NCI-H2107 treated with DMSO at 0.1 percent for 48 hours (cell line): ENCODE data around the gene RBM19.

ENCODE experiments used
- DNase-seq: peaks from one replicate; lab custom pipeline; 2025; ENCODE audit not compliant: unreplicated experiment; lab: John Stamatoyannopoulos, UW

Gene RBM19

DNA sequence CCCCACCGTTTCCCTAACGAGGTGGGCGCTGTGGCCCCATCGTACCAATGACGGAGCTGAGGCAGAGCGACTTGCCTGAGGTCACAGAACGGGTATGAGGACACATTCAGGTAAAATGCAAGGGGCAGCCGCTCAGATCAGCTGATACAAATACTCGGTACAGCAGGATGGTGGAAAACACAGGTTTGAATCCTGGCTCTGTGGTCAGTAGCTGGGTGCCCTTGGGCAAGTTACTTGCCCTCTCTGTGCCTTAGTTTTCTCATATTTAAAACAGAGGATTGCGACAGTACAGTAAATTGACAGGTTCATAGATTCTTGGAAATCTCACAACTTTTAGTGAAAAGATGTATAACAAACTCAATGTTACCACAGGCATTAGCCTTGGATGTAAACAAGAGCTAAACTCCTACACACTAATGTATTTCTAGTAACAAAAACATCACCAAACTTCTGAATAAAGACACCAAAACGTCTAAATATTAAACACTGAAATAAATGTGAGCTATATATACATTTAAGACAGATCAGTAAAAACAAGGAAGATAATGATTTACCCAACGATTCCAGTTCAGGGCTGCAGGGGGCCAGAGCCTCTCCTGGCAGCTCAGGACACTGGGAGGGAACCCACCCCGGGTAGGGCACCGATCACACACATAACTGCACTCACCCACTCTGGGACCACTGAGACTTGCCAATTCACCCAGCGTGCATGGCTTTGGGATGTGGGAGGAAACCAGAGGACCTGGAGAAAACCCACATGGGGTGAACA, 128.4 kb downstream of the RBM19 start:
- DNase-seq, result no peak

DNA sequence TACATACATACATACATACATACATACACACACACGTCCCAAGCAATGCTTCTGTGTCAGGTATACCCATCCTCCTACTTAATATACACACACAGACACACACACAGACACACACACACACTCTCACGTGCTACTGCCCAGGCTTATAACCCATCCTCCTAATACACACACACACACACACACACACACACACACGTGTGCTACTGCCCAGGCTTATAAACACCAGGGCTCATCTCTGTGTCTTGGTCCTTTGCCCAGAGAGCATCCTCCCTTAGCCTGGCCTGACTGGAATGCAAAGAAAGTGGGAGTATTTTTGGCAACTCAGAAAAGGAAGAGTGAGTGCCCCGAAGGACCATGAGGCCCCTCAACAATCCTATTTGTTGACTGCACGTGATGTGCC, 129.0 kb downstream of the RBM19 start:
- DNase-seq, result no peak

DNA sequence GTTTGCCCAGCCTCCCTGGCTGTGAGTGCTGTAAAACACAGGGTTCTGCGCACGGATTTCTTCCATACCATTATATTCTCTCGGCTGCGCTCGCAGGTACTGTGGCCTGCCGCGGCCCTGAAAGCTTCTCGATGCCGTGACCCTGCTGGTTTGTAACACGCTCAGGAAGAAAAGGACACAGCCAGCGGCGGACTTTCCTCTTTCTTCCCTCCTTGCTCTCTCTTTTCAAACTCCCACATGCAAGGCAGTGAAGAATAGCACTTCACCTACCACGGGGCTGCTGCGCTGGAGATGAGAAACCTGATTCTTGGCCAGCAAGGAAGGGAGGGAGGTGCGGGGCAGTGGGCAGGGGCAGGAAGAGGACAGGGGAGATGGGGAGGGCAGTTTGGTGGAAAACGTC, 130.2 kb downstream of the RBM19 start:
- peak; percentile 58 for DNase-seq

DNA sequence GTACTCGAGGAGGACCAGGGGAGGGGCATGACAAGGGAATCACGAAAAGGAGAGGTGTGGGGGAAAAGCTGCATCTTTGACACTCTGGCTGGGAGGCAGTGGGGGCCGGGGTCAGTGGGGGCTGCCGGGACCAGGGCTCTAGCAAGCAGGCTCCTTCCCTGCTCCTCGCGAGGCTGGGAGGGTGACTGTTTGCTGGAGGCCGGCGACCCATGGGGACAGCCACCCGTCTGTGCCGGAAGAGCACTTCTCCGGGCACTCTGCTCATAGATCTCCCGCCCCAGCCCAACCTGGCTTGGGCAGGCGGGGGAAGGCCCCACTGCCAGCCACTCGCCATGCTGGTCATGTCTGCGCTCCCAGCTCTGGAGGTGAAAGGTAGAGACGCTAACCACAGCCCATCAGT, 130.7 kb downstream of the RBM19 start:
- no peak for DNase-seq

DNA sequence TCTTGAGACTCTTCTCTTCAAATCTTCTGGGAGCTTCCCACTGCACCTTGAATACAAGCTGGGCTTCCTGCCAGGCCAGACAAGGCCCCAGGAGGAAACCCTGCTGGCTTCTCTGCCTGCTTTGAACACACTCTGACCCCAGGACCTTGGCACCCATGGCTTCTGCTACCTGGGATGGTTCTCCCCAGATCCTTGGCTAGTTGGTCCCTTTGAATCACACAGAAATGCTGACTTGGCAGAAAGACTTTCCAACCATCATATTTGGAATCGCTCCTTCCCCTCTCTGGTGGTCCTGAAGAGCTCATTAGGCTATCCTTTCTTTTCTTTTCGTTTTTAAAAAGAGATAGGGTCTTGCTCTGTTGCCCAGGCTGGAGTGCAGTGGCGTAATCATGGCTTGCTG, 132.7 kb downstream of the RBM19 start:
- DNase-seq, result no peak

DNA sequence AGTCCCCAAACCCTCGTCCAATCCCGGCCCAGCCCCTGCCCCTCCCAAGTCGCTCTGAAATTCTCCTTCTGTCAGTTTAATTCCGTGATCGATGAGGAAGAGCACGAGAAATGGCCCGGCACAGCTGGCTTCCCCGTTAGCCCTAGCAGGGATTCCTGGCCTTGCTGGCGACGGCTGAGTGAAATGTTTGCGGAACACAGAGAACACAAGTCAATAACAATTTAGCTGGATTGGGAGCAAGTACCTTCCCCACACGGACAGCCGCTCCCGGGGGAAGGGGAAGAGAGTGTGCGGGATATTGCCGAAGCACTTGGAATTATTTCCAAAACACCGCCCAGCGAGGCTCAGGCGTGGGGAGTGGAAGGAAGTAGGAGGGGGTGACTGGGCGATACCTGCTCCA, 134.6 kb downstream of the RBM19 start:
- DNase-seq, result no peak

DNA sequence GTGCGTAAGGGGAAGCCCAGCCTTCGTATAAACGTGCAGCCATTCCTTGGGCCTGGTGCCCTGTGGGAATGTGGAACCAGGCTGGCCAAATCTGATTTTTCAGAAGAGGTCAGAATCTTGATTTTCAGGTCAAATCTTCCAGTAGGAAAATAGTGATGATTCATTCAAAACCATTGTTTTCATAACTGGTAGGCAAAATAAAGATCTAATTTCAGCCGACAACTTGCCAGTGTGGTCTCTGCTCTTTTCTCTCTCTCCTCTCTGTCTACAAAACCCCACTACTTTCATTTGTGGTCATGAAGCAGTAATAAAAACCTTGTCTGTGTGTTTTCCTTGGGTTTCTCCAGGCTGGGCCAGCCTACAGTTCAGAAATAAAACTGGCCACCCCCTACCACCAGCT, 135.1 kb downstream of the RBM19 start:
- no peak for DNase-seq

DNA sequence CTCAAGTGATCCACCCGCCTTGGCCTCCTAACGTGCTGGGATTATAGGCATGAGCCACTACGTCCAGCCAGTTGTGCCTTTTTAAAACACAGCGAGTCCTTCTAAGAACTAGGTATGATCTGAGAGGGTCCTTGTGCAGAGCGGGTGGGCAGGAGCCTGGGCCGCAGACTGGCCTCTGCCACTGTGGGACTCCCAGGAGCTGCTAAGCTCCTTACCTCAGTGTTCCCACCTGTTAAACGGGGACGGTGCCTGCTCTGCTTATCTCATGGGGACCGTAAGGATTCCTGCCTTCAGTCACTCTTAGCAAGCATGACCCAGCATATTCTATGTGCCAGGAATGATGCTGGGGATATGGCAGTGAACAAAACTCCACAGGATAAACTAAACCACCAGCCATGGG, 136.9 kb downstream of the RBM19 start:
- no peak for DNase-seq

DNA sequence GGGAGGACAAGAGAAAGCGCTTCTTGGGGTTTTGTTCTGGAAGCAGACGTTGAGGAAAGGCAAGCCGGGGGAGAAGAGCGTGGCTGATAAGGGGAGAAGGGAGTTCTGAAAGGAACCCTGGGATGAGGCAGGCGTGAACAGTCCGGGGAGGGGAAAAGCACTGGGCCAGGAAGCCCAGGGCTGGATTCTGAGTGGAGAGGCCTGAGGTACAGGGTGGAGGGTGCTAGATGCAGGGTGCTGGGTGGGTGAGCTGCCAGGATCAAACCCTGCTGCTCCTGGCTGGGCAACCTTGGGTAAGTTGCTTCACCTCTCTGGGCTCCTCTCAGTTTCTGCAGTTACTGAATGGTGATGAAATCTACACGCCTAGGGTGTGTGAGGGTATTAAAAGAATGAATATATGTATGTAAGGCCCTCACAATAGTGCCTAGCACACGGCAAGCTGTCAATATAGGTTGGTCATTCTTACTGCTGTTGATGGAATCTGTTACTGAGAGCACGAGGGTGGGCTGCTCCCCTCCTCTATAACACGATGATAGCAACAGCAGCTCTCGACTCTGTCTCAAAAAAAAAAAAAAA, 138.5 kb downstream of the RBM19 start:
- DNase-seq, result no peak

DNA sequence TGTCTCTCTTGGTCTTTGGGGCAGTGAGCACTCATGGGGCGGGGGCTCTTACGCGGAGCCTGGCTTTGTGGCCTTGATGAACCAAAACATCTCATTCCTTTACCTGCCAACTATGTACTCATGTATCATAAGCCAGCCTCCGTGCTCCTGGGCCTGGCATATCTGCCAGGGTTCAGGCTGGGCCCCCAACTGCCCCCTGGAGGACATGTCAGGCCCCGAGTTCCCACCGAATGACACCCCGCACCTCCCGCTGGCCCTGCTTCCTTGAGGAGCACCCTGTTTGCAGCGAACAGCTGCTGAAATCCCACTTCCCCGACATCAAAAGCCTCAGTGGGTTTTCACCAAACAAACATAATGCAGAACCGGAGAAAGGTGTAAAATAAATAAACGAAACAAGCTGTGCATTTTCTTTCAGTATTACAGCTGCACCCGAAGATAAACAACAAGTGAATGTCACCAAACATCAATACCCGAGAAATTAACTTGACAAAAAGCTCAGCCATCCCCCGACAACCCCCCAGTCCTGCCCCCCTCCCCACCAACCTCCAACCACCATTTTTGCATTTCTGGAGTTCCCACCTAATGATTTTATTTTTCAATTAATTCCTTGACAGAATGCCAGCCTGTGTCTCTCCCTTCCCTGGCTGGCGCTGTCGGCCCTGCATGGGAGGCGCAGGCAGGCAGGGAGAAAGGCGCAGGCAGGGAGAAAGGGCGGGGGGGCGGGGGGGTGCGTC, 139.2 kb downstream of the RBM19 start:
- no peak for DNase-seq

DNA sequence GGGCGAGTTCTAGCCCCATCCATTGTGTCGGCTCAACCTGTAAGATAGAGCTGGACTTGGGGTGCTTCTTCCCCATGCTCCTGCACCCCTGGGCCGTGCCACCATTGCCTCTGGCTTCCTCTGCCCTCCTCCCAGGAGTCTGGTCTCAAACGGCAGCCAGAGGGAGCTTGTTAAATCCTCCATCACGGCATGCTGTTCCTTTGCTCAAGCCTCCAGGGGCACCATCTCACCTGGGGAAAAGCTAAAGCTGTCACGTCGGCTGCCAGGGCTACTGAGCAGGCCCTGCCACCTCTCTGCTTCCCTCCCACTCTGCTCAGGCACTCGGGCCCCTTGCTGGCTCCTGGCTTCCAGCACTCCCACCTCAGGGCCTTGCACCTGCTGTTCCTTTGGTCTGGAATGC, 140.4 kb downstream of the RBM19 start:
- no peak for DNase-seq

DNA sequence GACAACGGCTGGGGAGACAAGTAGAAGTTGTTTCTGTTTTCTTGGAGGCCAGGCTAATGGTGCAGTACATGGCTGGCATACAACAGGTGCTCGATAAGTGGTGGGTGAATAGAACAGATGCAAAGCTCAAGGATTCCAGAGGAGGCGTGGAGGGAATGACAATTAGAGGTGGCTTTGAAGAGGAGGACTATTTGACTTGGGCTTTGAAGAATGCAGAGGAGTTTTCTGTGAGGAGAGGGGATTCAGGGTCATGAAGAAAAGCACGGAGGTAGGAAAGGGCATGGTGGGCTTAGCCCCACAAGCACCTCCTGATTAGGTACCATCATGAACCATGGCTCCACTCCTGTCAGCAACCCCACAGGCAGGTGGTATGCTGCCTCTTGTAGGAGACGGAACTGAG, 142.3 kb downstream of the RBM19 start:
- no peak for DNase-seq

DNA sequence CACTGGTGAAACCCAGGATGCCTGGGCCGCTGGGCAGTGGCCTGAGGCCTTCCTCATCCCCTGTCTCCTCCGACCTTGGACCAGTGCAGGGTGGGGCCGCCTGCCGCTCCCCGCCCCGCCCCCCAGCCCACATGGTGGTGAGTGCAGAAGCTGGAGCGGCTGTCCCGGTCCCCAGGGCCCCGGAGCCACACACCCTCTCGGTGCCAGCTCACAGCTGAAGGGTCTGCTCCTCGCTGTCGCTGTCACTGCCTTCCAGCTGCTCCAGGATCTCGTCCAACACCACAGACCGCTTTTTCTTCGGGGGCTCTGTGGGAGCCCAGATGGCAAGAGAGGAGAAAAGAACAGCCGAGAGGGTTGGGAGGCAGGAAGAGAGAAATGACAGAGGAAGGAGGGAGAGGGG, 143.1 kb downstream of the RBM19 start:
- no peak for DNase-seq

DNA sequence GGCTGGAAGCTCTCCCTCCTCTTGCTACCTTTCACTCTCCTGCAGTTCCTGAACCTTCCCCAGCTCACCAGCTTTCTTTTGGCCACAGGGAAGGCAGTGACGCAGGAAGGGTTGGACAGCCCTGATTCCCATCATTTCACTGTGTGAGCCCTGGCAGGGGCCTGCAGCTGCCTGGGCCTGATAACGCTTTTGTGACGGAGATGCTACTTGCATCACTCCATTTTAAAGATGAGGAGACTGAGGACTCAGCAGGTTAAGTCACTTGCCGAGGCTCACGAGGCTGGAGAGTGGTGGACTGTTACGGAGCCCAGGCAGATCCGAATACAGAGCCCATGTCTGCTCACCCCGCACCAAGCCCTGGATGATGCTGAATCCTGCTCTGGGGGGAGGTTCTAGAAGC, 145.3 kb downstream of the RBM19 start:
- DNase-seq, result no peak

DNA sequence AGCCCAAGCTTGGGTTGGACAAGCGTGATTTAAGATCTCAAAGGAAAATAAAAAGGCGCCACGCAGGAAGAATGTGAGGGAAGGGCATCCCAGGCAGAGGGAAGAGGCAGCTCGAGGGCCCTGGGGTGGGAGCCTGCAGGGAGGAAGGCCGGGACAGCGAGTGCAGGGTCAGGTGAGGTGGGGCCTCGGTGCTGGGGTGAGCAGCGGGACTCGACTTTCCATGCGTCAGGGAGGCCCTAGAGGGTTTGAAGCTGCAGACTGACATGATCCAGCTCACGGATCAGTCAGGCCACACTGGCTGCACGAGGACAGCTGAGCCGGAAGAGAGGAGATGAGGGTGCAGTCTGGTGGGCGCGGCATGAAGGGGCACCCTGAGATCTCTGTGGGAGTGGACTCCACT, 145.8 kb downstream of the RBM19 start:
- DNase-seq, result no peak

DNA sequence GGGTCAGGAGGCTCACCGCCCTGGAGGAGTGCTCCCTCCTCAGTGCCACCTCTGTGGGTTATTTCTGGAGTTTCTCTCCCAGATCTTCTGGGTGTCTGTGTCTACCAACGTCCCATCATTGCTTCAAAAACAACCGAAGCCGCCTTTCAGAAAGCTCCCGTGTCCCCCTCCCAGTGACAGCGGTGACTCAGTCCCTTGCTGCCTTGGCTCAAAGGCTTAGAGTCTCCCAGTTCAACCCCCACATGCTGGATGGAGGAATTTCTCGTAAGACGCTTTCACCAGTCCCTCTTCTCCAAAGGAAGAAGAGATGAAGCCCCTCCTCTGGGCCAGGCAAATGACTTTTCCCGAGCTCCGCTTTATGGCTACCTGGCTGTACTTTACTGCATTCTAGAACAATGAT, 146.6 kb downstream of the RBM19 start:
- DNase-seq, result no peak

DNA sequence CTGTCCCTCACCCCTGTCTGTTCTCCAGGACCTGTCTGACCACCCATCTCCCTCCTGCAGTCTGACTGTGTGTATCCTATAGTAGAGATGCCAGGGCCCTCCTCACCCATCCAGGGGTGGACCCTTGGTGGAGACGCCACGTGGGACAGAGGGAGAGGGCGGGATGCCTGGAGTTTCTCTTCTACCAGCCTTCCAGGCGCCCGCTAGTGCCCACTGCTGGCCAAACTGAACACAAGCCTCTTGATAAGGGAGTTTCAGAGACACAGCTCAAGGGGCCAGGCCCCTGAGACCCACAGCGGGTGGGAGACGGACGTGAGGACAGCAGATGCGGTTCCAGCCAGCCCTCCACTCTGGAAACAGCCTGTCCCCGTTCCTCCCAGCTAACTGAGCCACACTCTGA, 147.3 kb downstream of the RBM19 start:
- no peak for DNase-seq

DNA sequence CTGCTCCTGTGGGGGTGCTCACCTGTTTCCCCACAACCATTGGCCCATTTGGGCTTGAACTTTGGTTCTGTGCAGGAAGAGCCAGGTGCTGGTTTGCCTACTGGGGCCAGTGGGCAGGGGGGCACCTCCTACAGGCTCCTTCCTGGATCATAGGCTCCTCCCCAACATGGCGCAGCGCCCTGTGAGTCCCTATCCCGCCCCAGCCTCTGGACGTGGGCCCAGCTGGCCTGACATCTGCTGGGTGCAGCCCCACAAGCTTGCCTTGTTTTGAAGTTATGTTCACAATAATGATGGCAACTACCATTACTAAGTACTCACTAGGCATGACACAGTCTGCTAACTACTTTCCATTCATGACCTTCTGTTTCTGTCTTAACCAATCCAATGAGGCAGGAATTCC, 147.8 kb downstream of the RBM19 start:
- no peak for DNase-seq

DNA sequence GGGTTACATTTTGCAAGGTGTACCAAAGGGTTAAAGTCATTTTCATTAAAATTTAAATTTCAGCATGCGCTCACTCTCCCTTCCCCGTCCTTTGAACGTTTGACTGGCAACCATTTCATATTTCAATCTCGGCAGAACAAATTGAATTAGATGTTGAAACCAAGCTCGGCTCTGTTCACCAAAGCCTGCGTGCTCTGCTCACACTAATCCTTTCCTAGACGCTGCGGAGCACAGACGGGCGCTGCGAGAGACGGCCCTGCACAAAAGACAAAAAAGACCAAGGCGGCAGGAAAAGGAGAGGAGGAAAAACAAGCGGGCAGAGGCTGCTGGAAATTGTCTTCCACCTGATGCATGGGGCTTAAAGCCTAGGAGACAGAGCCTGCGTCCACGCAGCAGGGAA, 149.3 kb downstream of the RBM19 start:
- DNase-seq, result no peak

DNA sequence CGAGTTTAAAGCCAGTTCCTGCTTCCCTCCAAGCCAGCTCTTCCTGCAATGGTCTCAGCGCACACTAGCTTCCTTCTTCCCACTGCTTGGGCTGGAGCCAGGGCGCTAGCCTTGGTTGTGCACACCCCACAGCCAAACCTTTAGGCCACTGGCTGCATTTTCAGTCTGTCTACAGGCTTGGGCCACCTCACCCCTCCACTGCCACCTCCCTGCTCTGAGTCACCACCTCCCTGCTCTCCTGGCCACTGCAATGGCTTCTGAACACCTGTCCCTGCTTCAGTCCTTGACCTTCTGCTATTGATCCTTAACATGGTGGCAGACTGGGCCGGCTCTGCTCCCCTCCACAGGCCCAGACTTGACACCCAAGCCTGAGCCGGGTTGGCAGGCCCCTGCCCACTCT, 151.1 kb downstream of the RBM19 start:
- DNase-seq, result no peak

DNA sequence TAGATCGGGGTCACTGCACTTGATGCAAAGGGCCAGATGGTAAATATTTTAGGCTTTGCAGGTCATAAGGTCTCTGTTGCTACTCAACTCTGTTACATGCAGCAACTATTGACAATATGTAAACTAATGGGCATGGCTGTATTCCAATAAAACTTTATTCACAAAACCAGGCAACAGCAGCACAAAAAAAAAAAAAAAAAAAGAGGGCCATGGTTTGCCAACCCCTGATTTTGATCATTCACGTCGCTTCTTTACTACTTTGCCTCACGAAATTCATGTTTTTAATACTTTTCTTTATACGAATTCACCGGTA, 152.9 kb downstream of the RBM19 start:
- DNase-seq, result no peak

DNA sequence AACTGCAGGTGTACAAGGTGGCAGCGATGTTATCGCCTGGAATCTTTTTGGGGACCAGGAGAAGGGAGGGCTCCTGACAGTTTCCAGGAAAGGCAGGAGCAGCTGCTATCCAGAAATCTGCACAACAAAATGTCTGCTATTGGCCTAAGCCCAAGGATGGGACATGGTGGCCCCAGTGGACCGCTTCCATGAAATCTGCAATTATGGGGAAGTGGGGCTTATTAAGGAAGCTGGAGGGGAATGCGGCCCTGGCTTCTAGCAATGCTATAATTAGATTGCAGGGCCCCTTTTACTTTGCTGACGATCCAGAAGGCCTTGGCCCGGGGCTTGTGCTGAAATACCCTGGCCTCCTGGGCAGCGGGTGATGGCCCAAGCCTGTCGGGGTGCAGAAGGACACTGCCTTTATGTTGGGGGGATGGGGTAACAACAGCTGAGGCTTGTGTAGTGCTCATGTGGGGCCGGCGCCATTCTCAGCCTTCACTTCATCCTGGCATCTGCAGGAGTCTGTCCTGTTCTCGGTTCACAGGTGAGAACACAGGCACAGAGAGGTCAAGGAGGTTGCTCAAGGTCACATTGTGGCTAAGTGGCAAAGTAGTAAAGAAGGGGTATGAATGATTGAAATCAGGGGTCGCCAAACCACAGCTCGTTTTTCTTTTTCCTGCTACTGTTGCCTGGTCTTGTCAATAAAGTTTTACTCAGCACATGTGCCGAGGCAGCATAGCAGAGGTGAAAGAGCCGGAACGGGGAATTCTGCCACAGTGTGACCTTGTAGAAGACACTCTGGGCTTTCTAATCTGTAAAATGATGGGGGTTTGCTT, 153.5 kb downstream of the RBM19 start:
- DNase-seq, result no peak
